SK-N-SH treated with all-trans-retinoic acid at 6 μM for 48 hours (cell line): ENCODE data around the gene PIMREG.

Experiments
- ATAC-seq: fragments of 200-7000 bp; cut with Tn5 transposase; 3 replicates; pipeline ENCODE4 v1.9.1; 2020; ENCODE audit warnings: mild to moderate bottlenecking, moderate library complexity
- ARNTL ChIP-seq: fragments of 450-650 bp; formaldehyde crosslinking; IDR thresholded peaks from 2 replicates; pipeline ENCODE4 v1.5.0; 2020; ENCODE audit warnings: low read depth, mild to moderate bottlenecking, moderate library complexity, borderline replicate concordance
- CREB5 ChIP-seq: fragments of 250-450 bp; sonication (Bioruptor Pico); IDR thresholded peaks from 2 replicates; pipeline ENCODE4 v1.5.1; 2020; ENCODE audit warnings: low read depth, mild to moderate bottlenecking, moderate library complexity
- CSRNP3 ChIP-seq: fragments of 250-450 bp; sonication (Bioruptor Pico); IDR thresholded peaks from 2 replicates; pipeline ENCODE4 v1.5.1; 2021; ENCODE audit warnings: mild to moderate bottlenecking, moderate library complexity
- ESRRG ChIP-seq: fragments of 250-450 bp; sonication (Bioruptor Pico); IDR thresholded peaks from 2 replicates; pipeline ENCODE4 v1.6.1; 2021; ENCODE audit warnings: mild to moderate bottlenecking
- POU6F1 ChIP-seq: fragments of 250-450 bp; sonication (Bioruptor Pico); IDR thresholded peaks from 2 replicates; pipeline ENCODE4 v1.8.0; 2021; ENCODE audit warnings: low read depth, mild to moderate bottlenecking, moderate library complexity, borderline replicate concordance
- PPARA ChIP-seq: fragments of 250-450 bp; sonication (Bioruptor Pico); IDR thresholded peaks from 2 replicates; pipeline ENCODE4 v1.5.0; 2020; ENCODE audit warnings: mild to moderate bottlenecking, borderline replicate concordance
- RARB ChIP-seq: fragments of 250-450 bp; sonication (Bioruptor Pico); IDR thresholded peaks from 2 replicates; pipeline ENCODE4 v1.8.0; 2021; ENCODE audit warnings: mild to moderate bottlenecking, moderate library complexity
- TCF4 ChIP-seq: fragments of 250-450 bp; sonication (Bioruptor Pico); IDR thresholded peaks from 2 replicates; pipeline ENCODE4 v1.8.0; 2021; ENCODE audit warnings: mild to moderate bottlenecking, moderate library complexity, borderline replicate concordance
- TOX ChIP-seq: fragments of 250-450 bp; sonication (Bioruptor Pico); IDR thresholded peaks from 2 replicates; pipeline ENCODE4 v1.8.0; 2021; ENCODE audit warnings: mild to moderate bottlenecking, moderate library complexity, borderline replicate concordance
- TSHZ2 ChIP-seq: fragments of 250-450 bp; sonication (Bioruptor Pico); IDR thresholded peaks from 2 replicates; pipeline ENCODE4 v1.5.0; 2020; ENCODE audit warnings: mild to moderate bottlenecking, moderate library complexity
- ZC3H10 ChIP-seq: fragments of 250-450 bp; sonication (Bioruptor Pico); IDR thresholded peaks from 2 replicates; pipeline ENCODE4 v1.5.1; 2021; ENCODE audit warnings: mild to moderate bottlenecking, moderate library complexity
- ZFP3 ChIP-seq: fragments of 250-450 bp; sonication (Bioruptor Pico); IDR thresholded peaks from 2 replicates; pipeline ENCODE4 v1.5.0; 2020; ENCODE audit warnings: mild to moderate bottlenecking, moderate library complexity
- ZFP30 ChIP-seq: fragments of 450-650 bp; formaldehyde crosslinking; IDR thresholded peaks from 2 replicates; pipeline ENCODE4 v1.5.0; 2022; ENCODE audit warnings: mild to moderate bottlenecking, moderate library complexity
- ZNF565 ChIP-seq: fragments of 450-650 bp; formaldehyde crosslinking; conservative IDR thresholded peaks from 2 replicates; pipeline ENCODE4 v1.5.0; 2020; ENCODE audit warnings: low read depth, mild to moderate bottlenecking, moderate library complexity
- ZNF8 ChIP-seq: fragments of 450-650 bp; formaldehyde crosslinking; IDR thresholded peaks from 2 replicates; pipeline ENCODE4 v1.5.0; 2020; ENCODE audit warnings: mild to moderate bottlenecking, moderate library complexity

The PIMREG gene

GRCh38 chr17:6435968-6436367 is 8.3 kb upstream of the PIMREG start (continued):
- no peak for TF ChIP-seq TSHZ2 (CRISPR knock-in tag)

- TF ChIP-seq ZFP30 (no peak), PPARA (CRISPR knock-in tag) (no peak)
- no peak for ATAC-seq
Observed at GRCh38 chr17:6437466-6437865, 6.8 kb upstream of the PIMREG start.

GRCh38 chr17:6437956-6438355 is 6.3 kb upstream of the PIMREG start:
- no peak for ATAC-seq
- TF ChIP-seq POU6F1 (CRISPR knock-in tag) (no peak), RARB (CRISPR knock-in tag) (no peak), ZFP3 (no peak), CREB5 (CRISPR knock-in tag) (no peak), ZNF565 (CRISPR knock-in tag) (no peak), TCF4 (no peak), TSHZ2 (CRISPR knock-in tag) (no peak), ESRRG (CRISPR knock-in tag) (no peak), ARNTL (CRISPR knock-in tag) (no peak), TOX (CRISPR knock-in tag) (no peak)

- ATAC-seq = no peak
- no peak for TF ChIP-seq ZC3H10 (CRISPR knock-in tag)
- TF ChIP-seq ESRRG (CRISPR knock-in tag) = no peak
- no peak for TF ChIP-seq ZNF8
- TF ChIP-seq RARB (CRISPR knock-in tag) = no peak
- TF ChIP-seq ZFP30 = no peak
- TF ChIP-seq CSRNP3 (CRISPR knock-in tag) = no peak
Observed at GRCh38 chr17:6439951-6440350, 4.3 kb upstream of the PIMREG start.

GRCh38 chr17:6442775-6443174 is 1.5 kb upstream of the PIMREG start:
- ATAC-seq = no peak
- TF ChIP-seq ZNF565 (CRISPR knock-in tag) = no peak
